Fibroblast of skin of right biceps (primary cell): Measurements from ENCODE around the gene GAPT.
A peak's percentile ranks its signal among the peaks of the same experiment; 100 is the strongest.
"Not testable (repeated sequence)": the region's sequence is repeated elsewhere in the genome, so short reads cannot be mapped to it uniquely, and the experiment has no call there.

ENCODE experiments used
- DNase-seq: peaks from one replicate; pipeline ENCODE4 v3.0.0-alpha.2; 2013

The GAPT gene

GRCh38 chr5:58505971-58506640 is 14.9 kb downstream of the GAPT start:
- no peak for DNase-seq

DNA sequence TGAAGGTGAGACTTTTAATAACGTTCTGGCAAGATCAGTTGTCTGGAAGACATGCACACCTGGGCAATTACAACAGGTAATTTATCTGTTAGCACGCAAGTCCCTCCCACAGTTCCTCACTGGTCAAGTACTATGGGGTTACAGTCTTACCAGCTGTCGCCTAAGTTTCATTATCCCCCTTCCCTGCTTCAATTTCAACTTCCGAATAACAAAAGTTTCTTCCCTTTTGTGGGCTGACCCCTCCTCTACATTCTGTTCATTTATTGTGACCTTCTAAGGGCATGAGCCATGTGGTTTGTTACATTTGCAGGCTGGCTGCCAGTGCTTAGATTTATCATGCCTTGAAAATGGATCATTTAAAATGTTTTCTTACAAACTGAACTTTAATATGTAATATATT is 16.5 kb downstream of the GAPT start:
- DNase-seq: no peak

DNA sequence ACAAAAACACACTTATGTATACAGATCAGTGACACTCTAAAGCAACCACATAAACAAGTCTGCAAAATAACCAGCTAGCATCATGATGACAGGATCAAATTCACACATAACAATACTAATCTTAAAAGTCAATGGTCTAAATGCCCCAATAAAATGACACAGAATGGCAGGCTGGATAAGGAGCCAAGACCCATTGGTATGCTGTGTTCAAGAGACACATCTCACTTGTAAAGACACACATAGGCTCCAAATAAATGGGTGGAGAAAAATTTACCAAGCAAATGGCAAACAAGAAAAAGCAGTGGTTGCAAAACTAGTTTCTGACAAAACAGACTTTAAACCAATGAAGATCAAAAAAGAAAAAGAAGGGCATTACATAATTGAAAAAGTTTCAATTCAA is 26.0 kb downstream of the GAPT start:
- no peak for DNase-seq

- peak; percentile 11 for DNase-seq
Measured at GRCh38 chr5:58523956-58524355, 32.7 kb downstream of the GAPT start.

- no peak for DNase-seq
Measured at GRCh38 chr5:58524571-58524970, 33.3 kb downstream of the GAPT start.

GRCh38 chr5:58530942-58531490 is 39.8 kb downstream of the GAPT start:
- DNase-seq: no peak

GRCh38 chr5:58541935-58542334 is 50.7 kb downstream of the GAPT start:
- not testable (repeated sequence) for DNase-seq

DNA sequence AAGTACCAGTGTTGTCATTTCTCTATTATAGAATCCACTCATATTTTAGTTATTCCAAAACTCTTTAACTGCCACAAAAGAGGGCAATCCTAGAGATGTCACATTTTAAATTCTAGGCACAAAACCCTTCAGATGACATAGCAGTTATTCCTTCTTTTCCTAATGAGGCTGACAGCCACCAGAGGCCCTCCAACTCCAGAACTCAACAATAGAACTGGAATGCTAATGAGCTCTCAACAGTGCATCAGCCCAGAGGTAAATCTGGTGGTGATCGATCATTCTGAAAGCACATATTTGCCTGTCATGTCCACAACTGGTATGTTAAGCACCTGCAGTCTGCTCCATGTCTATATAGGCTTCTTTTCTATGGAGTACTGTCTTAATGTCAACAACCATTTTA is 51.5 kb downstream of the GAPT start:
- no peak for DNase-seq

DNA sequence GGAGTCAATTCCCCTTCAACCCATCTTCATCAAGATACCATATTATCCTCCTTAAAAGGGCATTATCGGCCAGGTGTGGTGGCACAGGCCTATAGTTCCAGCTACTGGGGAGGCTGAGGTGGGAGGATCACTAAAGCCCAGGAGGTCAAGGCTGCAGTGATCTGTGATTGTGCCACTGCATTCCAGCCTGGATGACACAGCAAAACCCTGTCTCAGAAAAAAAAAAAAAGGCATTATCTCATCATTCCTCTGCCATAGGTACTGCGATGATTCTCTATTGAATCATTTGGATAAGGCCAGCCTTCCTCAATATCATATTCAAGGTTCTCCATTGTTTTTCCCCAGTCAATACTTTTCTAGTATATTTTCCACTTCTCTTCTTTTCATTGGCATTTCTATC is 52.5 kb downstream of the GAPT start:
- no peak for DNase-seq

DNA sequence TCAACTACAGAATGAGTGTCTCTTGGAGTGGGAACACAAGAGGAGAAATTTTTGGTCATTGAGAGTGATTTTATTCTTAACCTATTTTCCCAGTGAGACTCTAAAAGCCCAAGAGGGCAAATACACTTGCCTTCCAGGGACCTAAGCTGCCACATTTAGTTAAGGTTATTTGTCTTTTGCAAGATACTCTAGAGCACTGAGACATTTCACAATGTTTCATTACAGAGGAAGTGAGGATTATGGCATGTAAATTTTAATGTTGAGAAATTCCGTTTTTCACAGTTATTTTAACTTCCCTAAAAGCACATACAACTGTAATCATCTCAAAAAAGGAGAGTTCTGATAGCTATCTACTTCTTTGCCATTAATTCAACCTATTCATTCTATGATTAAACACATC is 53.0 kb downstream of the GAPT start:
- no peak for DNase-seq

DNA sequence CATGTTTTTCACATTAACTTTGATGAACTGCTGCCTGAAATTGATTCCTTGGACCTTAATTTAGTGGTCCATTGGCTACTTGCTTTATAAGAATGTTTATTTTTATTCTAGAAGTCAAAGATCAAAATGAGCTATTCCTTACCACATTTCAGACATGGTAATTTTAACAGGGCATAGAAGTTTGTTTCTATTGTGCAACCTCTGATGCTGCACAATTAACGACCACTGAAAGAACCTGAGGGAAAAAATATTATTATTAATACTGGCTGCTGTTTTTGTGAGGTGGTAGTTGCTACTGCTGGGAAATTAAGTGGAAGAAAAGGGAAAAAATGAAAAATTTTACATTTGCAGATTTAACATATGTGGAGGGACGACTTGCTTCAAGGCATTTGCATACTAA is 53.7 kb downstream of the GAPT start:
- DNase-seq: no peak

DNA sequence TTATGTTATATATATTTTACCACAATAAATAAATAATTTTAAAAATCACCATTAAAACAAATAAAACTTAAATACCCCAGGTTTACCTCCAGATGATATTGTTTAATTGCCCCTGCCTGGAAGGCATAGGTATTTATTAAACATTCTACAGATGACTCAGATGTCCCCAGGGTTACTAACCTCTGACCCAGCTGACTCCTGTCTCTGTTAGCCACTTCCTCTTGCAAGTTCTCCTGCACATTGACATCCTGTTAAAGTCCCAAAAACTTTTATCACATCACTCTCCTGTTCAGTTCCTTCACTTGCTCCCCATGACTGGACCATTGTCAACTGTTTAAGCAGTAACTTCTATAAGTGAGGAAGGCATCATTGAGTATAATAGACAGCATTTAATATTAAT is 54.7 kb downstream of the GAPT start:
- no peak for DNase-seq
